GM23338 (cell line): ENCODE measurements around the gene KRT1.

Experiments
- CTCF ChIP-seq, 2 experiments: fragments of 200-600 bp in 1 of 2; sonication (generic) in 1 of 2; conservative IDR thresholded peaks; 2 replicates each; pipeline versions ENCODE4 v1.5.1 to v1.6.1; 2016 to 2017; ENCODE audit warnings: antibody characterized with exemption in 2 of 2, low read depth in 2 of 2, mild to moderate bottlenecking in 2 of 2, moderate library complexity in 1 of 2
- EZH2phosphoT487 ChIP-seq: fragments of 200-600 bp; sonication (generic); IDR thresholded peaks from one replicate; pipeline ENCODE4 v1.8.1; 2018; ENCODE audit warnings: antibody characterized with exemption; ENCODE audit not compliant: unreplicated experiment
- REST ChIP-seq: IDR thresholded peaks from one replicate; pipeline ENCODE4 v1.6.1; 2018; ENCODE audit warnings: antibody characterized with exemption; ENCODE audit not compliant: unreplicated experiment

- TF ChIP-seq EZH2phosphoT487 = no peak
- TF ChIP-seq CTCF (conservative IDR thresholded peaks at IDR 0.05; ENCODE audit: low read depth in 2 of 2) = no peak
- no peak for TF ChIP-seq REST
These were observed 23.2 kb upstream of the KRT1 start, which contains the start of gene KRT77 for GRCh38 chr12:52703424-52703823.
